Astrocyte (in vitro differentiated cells and primary cell): ENCODE results near the gene CDKAL1. TPM values are rescaled to one million over a fixed set of nuclear protein-coding genes. Genes with fewer than 3 reads are reported as not detected.
"Not testable (repeated sequence)": the region's sequence is repeated elsewhere in the genome, so short reads cannot be mapped to it uniquely, and the experiment has no call there.

Source experiments
- DNase-seq: peaks from one replicate; pipeline ENCODE4 v3.0.0-alpha.2; 2010; ENCODE audit warnings: low read depth
- FAIRE-seq: peaks from 2 replicates; lab custom pipeline; 2011; peaks lifted over from hg19 to GRCh38; lab: Jason Lieb, UNC
- H2AFZ ChIP-seq: 2 replicates; pipeline ENCODE4 v1.6.0; 2012; ENCODE audit warnings: low read depth, low read length, inconsistent platforms
- H3K27ac ChIP-seq: 2 replicates; pipeline ENCODE4 v1.5.1; 2011; ENCODE audit warnings: low read depth, low read length, inconsistent platforms
- H3K27me3 ChIP-seq: 2 replicates; pipeline ENCODE4 v1.6.0; 2011; ENCODE audit warnings: low read length, inconsistent platforms; ENCODE audit not compliant: insufficient read depth
- H3K36me3 ChIP-seq: 2 replicates; pipeline ENCODE4 v1.5.1; 2011; ENCODE audit warnings: low read length, inconsistent platforms; ENCODE audit not compliant: insufficient read depth
- H3K4me1 ChIP-seq: 2 replicates; pipeline ENCODE4 v1.5.1; 2011; ENCODE audit warnings: low read length, inconsistent platforms; ENCODE audit not compliant: insufficient read depth
- H3K4me2 ChIP-seq: 2 replicates; pipeline ENCODE4 v1.6.0; 2012; ENCODE audit warnings: low read length, inconsistent platforms
- H3K4me3 ChIP-seq: 2 replicates; pipeline ENCODE4 v1.5.1; 2011; ENCODE audit warnings: low read depth, mild to moderate bottlenecking, low read length, inconsistent platforms; ENCODE audit not compliant: insufficient read depth
- H3K79me2 ChIP-seq: 2 replicates; pipeline ENCODE4 v1.6.0; 2012; ENCODE audit warnings: mild to moderate bottlenecking, low read length, inconsistent platforms; ENCODE audit not compliant: insufficient read depth
- H3K9ac ChIP-seq: 2 replicates; pipeline ENCODE4 v1.6.0; 2012; ENCODE audit warnings: mild to moderate bottlenecking, low read length, inconsistent platforms
- H3K9me3 ChIP-seq: 2 replicates; pipeline ENCODE4 v1.5.1; 2012; ENCODE audit warnings: low read depth, mild to moderate bottlenecking, low read length, inconsistent platforms; ENCODE audit not compliant: insufficient read depth
- H4K20me1 ChIP-seq: 2 replicates; pipeline ENCODE4 v1.6.0; 2012; ENCODE audit warnings: low read length, inconsistent platforms; ENCODE audit not compliant: insufficient read depth
- H3K27ac Mint-ChIP-seq: one replicate; pipeline ENCODE4 v1.8.0; 2021; ENCODE audit warnings: mild to moderate bottlenecking, mixed read lengths; ENCODE audit not compliant: unreplicated experiment
- H3K27me3 Mint-ChIP-seq: one replicate; pipeline ENCODE4 v1.8.0; 2021; ENCODE audit warnings: low read depth, mixed read lengths; ENCODE audit not compliant: unreplicated experiment
- H3K36me3 Mint-ChIP-seq: one replicate; pipeline ENCODE4 v1.8.0; 2021; ENCODE audit warnings: low read depth, mixed read lengths; ENCODE audit not compliant: unreplicated experiment
- H3K4me1 Mint-ChIP-seq: one replicate; pipeline ENCODE4 v1.8.0; 2021; ENCODE audit warnings: low read depth, mixed read lengths; ENCODE audit not compliant: unreplicated experiment
- H3K4me3 Mint-ChIP-seq: one replicate; pipeline ENCODE4 v1.8.0; 2021; ENCODE audit warnings: mild to moderate bottlenecking, moderate library complexity, mixed read lengths; ENCODE audit not compliant: unreplicated experiment
- H3K9me3 Mint-ChIP-seq: one replicate; pipeline ENCODE4 v1.8.0; 2021; ENCODE audit warnings: mild to moderate bottlenecking, mixed read lengths; ENCODE audit not compliant: unreplicated experiment
- EZH2 ChIP-seq: IDR thresholded peaks from 2 replicates; pipeline ENCODE4 v1.6.1; 2012; ENCODE audit warnings: mild to moderate bottlenecking, low read length, inconsistent platforms; ENCODE audit not compliant: insufficient read depth
- total RNA-seq: library from RNA; stranded (reverse); gene quantifications from 2 replicates; pipeline ENCODE4 v1.2.1, GENCODE V29; 2021
- TF ChIP-seq, protein P1 (sequence below): IDR thresholded peaks from 2 replicates; pipeline ENCODE4 v1.5.1; 2011; ENCODE audit warnings: low read depth, mild to moderate bottlenecking, inconsistent platforms, low read length, moderate library complexity; ENCODE audit not compliant: insufficient read depth

CDKAL1 gene
- total RNA-seq, 1 donor from 2014 or later, result 13.7 TPM

- Mint-ChIP-seq H3K4me1 (peaks cover 1% of the 10 kb centered on the region), H3K9me3 (no peaks in the 10 kb centered on the region), H3K27me3 (no peaks in the 10 kb centered on the region), H3K27ac (no peak overlapping the region), H3K36me3 (peaks cover 3% of the 10 kb centered on the region), H3K4me3 (no peak overlapping the region)
- Histone ChIP-seq H3K9ac (no peak overlapping the region), H3K27ac (no peak overlapping the region), H3K36me3 (no peaks in the 10 kb centered on the region), H3K4me2 (no peak overlapping the region), H4K20me1 (no peaks in the 10 kb centered on the region), H3K4me3 (no peak overlapping the region), H3K9me3 (no peaks in the 10 kb centered on the region), H3K4me1 (no peaks in the 10 kb centered on the region), H3K27me3 (no peaks in the 10 kb centered on the region), H2AFZ (no peak overlapping the region), H3K79me2 (no peaks in the 10 kb centered on the region)
- TF ChIP-seq, protein P1, sequence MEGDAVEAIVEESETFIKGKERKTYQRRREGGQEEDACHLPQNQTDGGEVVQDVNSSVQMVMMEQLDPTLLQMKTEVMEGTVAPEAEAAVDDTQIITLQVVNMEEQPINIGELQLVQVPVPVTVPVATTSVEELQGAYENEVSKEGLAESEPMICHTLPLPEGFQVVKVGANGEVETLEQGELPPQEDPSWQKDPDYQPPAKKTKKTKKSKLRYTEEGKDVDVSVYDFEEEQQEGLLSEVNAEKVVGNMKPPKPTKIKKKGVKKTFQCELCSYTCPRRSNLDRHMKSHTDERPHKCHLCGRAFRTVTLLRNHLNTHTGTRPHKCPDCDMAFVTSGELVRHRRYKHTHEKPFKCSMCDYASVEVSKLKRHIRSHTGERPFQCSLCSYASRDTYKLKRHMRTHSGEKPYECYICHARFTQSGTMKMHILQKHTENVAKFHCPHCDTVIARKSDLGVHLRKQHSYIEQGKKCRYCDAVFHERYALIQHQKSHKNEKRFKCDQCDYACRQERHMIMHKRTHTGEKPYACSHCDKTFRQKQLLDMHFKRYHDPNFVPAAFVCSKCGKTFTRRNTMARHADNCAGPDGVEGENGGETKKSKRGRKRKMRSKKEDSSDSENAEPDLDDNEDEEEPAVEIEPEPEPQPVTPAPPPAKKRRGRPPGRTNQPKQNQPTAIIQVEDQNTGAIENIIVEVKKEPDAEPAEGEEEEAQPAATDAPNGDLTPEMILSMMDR, result no peak
- no peak for DNase-seq
- no peak for FAIRE-seq
These were observed 190.4 kb downstream of the CDKAL1 start for GRCh38 chr6:20724443-20725190.

- H3K27me3 ChIP-seq, H3K4me1 ChIP-seq, H3K4me3 Mint-ChIP-seq, H3K36me3 Mint-ChIP-seq, DNase-seq, H4K20me1 ChIP-seq, H3K9me3 ChIP-seq, H3K4me1 Mint-ChIP-seq, H3K9me3 Mint-ChIP-seq, H3K4me2 ChIP-seq, H3K36me3 ChIP-seq, FAIRE-seq, H3K9ac ChIP-seq, H3K27ac Mint-ChIP-seq, H2AFZ ChIP-seq, H3K79me2 ChIP-seq, H3K4me3 ChIP-seq, H3K27me3 Mint-ChIP-seq, H3K27ac ChIP-seq: not testable (repeated sequence)
These were observed 191.0 kb downstream of the CDKAL1 start for GRCh38 chr6:20725235-20725634.

DNA sequence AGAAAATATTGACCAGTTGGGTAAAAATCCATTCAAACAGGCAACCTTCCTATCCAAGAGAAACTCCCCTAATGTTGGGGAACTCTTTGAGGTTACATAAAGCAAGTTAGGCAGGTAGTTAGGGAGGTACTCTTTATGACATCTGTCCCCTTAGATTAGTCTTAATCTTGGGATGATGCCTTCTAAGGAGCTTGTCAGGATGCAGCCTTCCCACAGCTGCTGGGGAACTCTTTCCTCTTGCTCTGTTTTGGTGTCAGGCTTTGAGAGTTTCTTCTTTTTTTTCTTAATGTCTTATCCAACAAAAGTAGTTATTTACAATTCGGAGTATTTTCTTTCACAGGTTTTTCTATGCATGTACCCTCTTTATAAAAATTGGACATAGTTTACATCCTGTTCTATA lies 194.8 kb downstream of the CDKAL1 start:
- FAIRE-seq (no peak), DNase-seq (no peak)
- peaks cover 1% of the 10 kb centered on the region for H3K36me3 Mint-ChIP-seq
- peaks cover 3% of the 10 kb centered on the region for H3K4me1 Mint-ChIP-seq
- H3K9me3 Mint-ChIP-seq, result no peaks in the 10 kb centered on the region
- H3K27me3 Mint-ChIP-seq, result no peaks in the 10 kb centered on the region
- no peak overlapping the region for H3K4me2 ChIP-seq
- H3K9me3 ChIP-seq, result no peaks in the 10 kb centered on the region
- no peak overlapping the region for H3K27ac ChIP-seq
- H3K4me1 ChIP-seq, result no peaks in the 10 kb centered on the region
- H3K9ac ChIP-seq, result no peak overlapping the region
- no peaks in the 10 kb centered on the region for H3K36me3 ChIP-seq
- H3K4me3 ChIP-seq, result no peak overlapping the region
- H3K27ac Mint-ChIP-seq, result no peak overlapping the region
- no peaks in the 10 kb centered on the region for H3K27me3 ChIP-seq
- H3K79me2 ChIP-seq, result no peaks in the 10 kb centered on the region
- H2AFZ ChIP-seq, result no peak overlapping the region
- H3K4me3 Mint-ChIP-seq, result no peak overlapping the region
- H4K20me1 ChIP-seq, result no peaks in the 10 kb centered on the region
- TF ChIP-seq EZH2, result no peak
- TF ChIP-seq, protein P1, result no peak

DNA sequence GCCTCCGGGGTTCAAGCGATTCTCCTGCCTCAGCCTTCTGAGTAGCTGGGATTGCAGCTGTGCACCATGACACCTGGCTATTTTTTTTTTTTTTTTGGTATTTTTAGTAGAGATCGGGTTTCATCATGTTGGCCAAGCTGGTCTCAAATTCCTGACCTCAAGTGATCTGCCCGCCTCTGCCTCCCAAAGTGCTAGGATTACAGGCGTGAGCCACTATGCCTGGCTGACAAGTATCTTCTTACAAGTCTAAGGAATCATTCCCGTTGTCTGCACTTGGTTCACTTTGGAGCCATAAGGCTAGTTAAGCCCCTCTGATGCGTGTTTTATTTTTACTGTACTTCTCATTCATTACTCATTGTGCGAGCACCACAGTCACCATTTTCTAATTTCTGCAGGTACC lies 198.1 kb downstream of the CDKAL1 start:
- H2AFZ ChIP-seq, H3K79me2 ChIP-seq, DNase-seq, H3K4me1 Mint-ChIP-seq, FAIRE-seq, H3K27me3 ChIP-seq, H3K27me3 Mint-ChIP-seq, H3K27ac Mint-ChIP-seq, H3K9me3 Mint-ChIP-seq, H3K4me2 ChIP-seq, H3K4me1 ChIP-seq, H3K36me3 Mint-ChIP-seq, H3K9me3 ChIP-seq, H3K27ac ChIP-seq, H3K9ac ChIP-seq, H4K20me1 ChIP-seq, H3K4me3 ChIP-seq, H3K4me3 Mint-ChIP-seq, H3K36me3 ChIP-seq: not testable (repeated sequence)
